DOHH2 (cell line): ENCODE measurements around the gene DMAC2.
"Not testable (repeated sequence)": the region's sequence is repeated elsewhere in the genome, so short reads cannot be mapped to it uniquely, and the experiment has no call there.

Source experiments
- H3F3A ChIP-seq: fragments of 200-600 bp; sonication (generic), shearing (Covaris generic); 2 replicates; pipeline ENCODE4 v1.6.0; 2016; ENCODE audit warnings: antibody characterized with exemption, mild to moderate bottlenecking; ENCODE audit not compliant: control insufficient read depth, insufficient read depth
- H3K27ac ChIP-seq: fragments of 200-600 bp; sonication (generic); 2 replicates; pipeline ENCODE4 v1.5.1; 2014; ENCODE audit warnings: low read depth, mild to moderate bottlenecking, low read length, moderate library complexity
- H3K27me3 ChIP-seq: fragments of 200-600 bp; sonication (generic); 2 replicates; pipeline ENCODE4 v1.6.1; 2014; ENCODE audit warnings: mild to moderate bottlenecking, low read length, mixed read lengths; ENCODE audit not compliant: control insufficient read depth
- H3K36me3 ChIP-seq: fragments of 200-600 bp; sonication (generic); 2 replicates; pipeline ENCODE4 v1.6.1; 2014; ENCODE audit warnings: mild to moderate bottlenecking, low read length, moderate library complexity, mixed read lengths; ENCODE audit not compliant: control insufficient read depth
- H3K4me1 ChIP-seq: fragments of 200-600 bp; sonication (generic); 2 replicates; pipeline ENCODE4 v1.6.1; 2014; ENCODE audit warnings: mild to moderate bottlenecking, low read length, mixed read lengths; ENCODE audit not compliant: control insufficient read depth
- H3K4me2 ChIP-seq: fragments of 200-600 bp; sonication (generic); 2 replicates; pipeline ENCODE4 v1.6.0; 2014; ENCODE audit warnings: mild to moderate bottlenecking, low read length, moderate library complexity
- H3K4me3 ChIP-seq: fragments of 200-600 bp; sonication (generic); 2 replicates; pipeline ENCODE4 v1.5.1; 2014; ENCODE audit warnings: mild to moderate bottlenecking, low read length, mixed read lengths
- H3K79me2 ChIP-seq: fragments of 200-600 bp; sonication (generic); 2 replicates; pipeline ENCODE4 v1.6.1; 2014; ENCODE audit warnings: mild to moderate bottlenecking, low read length, mixed read lengths; ENCODE audit not compliant: control insufficient read depth
- H3K9me2 ChIP-seq: fragments of 200-600 bp; sonication (generic); replicated peaks from 2 replicates; pipeline ENCODE4 v1.6.1; 2014; ENCODE audit warnings: mild to moderate bottlenecking, low read length, mixed read lengths; ENCODE audit not compliant: control insufficient read depth
- H3K9me3 ChIP-seq: fragments of 200-600 bp; sonication (generic); 2 replicates; pipeline ENCODE4 v1.6.1; 2014; ENCODE audit warnings: antibody characterized with exemption, low read length, mixed read lengths; ENCODE audit not compliant: control insufficient read depth, insufficient read depth
- H4K20me1 ChIP-seq: fragments of 200-600 bp; sonication (generic); 2 replicates; pipeline ENCODE4 v1.6.0; 2014; ENCODE audit warnings: low read depth, mild to moderate bottlenecking, antibody characterized with exemption, low read length, moderate library complexity; ENCODE audit not compliant: control insufficient read depth, insufficient read depth
- CTCF ChIP-seq: fragments of 200-600 bp; sonication (generic); IDR thresholded peaks from one replicate; pipeline ENCODE4 v1.5.1; 2014; ENCODE audit warnings: antibody characterized with exemption, mild to moderate bottlenecking, low read depth, low read length; ENCODE audit not compliant: poor library complexity, severe bottlenecking
- EZH2phosphoT487 ChIP-seq: fragments of 200-600 bp; sonication (generic); IDR thresholded peaks from 2 replicates; pipeline ENCODE4 v1.6.1; 2017; ENCODE audit warnings: borderline replicate concordance, mild to moderate bottlenecking, antibody characterized with exemption, low read length, moderate library complexity, mixed read lengths

The DMAC2 gene

GRCh38 chr19:41391618-41392017 is 48.1 kb downstream of the DMAC2 start:
- H3K27ac ChIP-seq, result no peak overlapping the region
- TF ChIP-seq EZH2phosphoT487, result no peak
- TF ChIP-seq CTCF, result no peak
- no peaks in the 10 kb centered on the region for H3F3A ChIP-seq
- H3K9me2 ChIP-seq, result no peaks in the 10 kb centered on the region
- no peak overlapping the region for H3K4me3 ChIP-seq
- H3K9me3 ChIP-seq, result no peaks in the 10 kb centered on the region
- no peaks in the 10 kb centered on the region for H3K27me3 ChIP-seq
- H3K4me2 ChIP-seq, result no peak overlapping the region
- H4K20me1 ChIP-seq, result no peaks in the 10 kb centered on the region
- peaks cover 59% of the 10 kb centered on the region for H3K36me3 ChIP-seq
- H3K79me2 ChIP-seq, result peaks cover 40% of the 10 kb centered on the region
- peaks cover 21% of the 10 kb centered on the region for H3K4me1 ChIP-seq

- H3K27ac ChIP-seq, result no peak overlapping the region
- no peaks in the 10 kb centered on the region for H3K9me3 ChIP-seq
- H4K20me1 ChIP-seq, result no peaks in the 10 kb centered on the region
- no peaks in the 10 kb centered on the region for H3K79me2 ChIP-seq
- no peaks in the 10 kb centered on the region for H3K27me3 ChIP-seq
- TF ChIP-seq EZH2phosphoT487 (no peak), CTCF (no peak)
- no peaks in the 10 kb centered on the region for H3K9me2 ChIP-seq
- no peak overlapping the region for H3K4me2 ChIP-seq
- no peaks in the 10 kb centered on the region for H3F3A ChIP-seq
- H3K4me3 ChIP-seq, result no peak overlapping the region
- H3K36me3 ChIP-seq, result peaks cover 41% of the 10 kb centered on the region
- no peaks in the 10 kb centered on the region for H3K4me1 ChIP-seq
These were observed 53.3 kb downstream of the DMAC2 start for GRCh38 chr19:41386442-41386841.

GRCh38 chr19:41384351-41384750 is 55.4 kb downstream of the DMAC2 start:
- Histone ChIP-seq H3K9me2 (no peaks in the 10 kb centered on the region), H3K4me1 (no peaks in the 10 kb centered on the region), H3K27me3 (no peaks in the 10 kb centered on the region), H3F3A (no peaks in the 10 kb centered on the region), H4K20me1 (no peaks in the 10 kb centered on the region), H3K27ac (no peak overlapping the region), H3K4me2 (no peak overlapping the region), H3K79me2 (no peaks in the 10 kb centered on the region), H3K4me3 (no peak overlapping the region), H3K9me3 (no peaks in the 10 kb centered on the region), H3K36me3 (peaks cover 24% of the 10 kb centered on the region)
- TF ChIP-seq EZH2phosphoT487 (no peak), CTCF (no peak)

- not testable (repeated sequence) for H3K27ac ChIP-seq, H4K20me1 ChIP-seq, H3K9me2 ChIP-seq
These were observed 58.2 kb downstream of the DMAC2 start for GRCh38 chr19:41381536-41381935.

More at GRCh38 chr19:41381536-41381935, 58.2 kb downstream of the DMAC2 start:
- H3K4me1 ChIP-seq, result peaks cover 11% of the 10 kb centered on the region
- not testable (repeated sequence) for H3K4me3 ChIP-seq, H3K9me3 ChIP-seq, H3K4me2 ChIP-seq, H3K36me3 ChIP-seq, H3K79me2 ChIP-seq, H3F3A ChIP-seq, H3K27me3 ChIP-seq
